ENCODE results near the gene HTR4.

DNA sequence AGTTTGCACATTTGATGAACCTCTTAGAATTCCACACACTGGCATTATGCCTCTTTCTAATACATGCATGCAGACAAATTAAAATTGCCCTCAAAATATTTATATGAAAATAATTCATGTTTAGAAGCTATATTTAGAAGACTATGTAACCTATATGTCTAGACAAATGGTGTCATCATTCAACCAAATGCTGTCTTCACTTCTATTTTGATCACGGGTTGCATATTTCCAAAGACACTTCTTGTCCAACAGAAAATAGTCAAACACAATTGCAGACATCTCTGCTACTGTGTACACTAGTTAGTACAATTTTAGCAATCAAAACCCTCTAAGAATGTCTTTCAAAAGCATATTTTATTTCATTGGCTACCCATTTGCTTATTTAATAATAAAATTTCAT is 156.6 kb downstream of the HTR4 start:
- TF ChIP-seq, protein P1, sequence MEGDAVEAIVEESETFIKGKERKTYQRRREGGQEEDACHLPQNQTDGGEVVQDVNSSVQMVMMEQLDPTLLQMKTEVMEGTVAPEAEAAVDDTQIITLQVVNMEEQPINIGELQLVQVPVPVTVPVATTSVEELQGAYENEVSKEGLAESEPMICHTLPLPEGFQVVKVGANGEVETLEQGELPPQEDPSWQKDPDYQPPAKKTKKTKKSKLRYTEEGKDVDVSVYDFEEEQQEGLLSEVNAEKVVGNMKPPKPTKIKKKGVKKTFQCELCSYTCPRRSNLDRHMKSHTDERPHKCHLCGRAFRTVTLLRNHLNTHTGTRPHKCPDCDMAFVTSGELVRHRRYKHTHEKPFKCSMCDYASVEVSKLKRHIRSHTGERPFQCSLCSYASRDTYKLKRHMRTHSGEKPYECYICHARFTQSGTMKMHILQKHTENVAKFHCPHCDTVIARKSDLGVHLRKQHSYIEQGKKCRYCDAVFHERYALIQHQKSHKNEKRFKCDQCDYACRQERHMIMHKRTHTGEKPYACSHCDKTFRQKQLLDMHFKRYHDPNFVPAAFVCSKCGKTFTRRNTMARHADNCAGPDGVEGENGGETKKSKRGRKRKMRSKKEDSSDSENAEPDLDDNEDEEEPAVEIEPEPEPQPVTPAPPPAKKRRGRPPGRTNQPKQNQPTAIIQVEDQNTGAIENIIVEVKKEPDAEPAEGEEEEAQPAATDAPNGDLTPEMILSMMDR (IDR thresholded peaks at IDR 0.05; ENCODE audit: extremely low read depth in 1 of 2, insufficient read depth in 1 of 2, low read depth in 1 of 2, low read length in 2 of 2), result no peak
- TF ChIP-seq GATA2 (IDR thresholded peaks at IDR 0.05; ENCODE audit: insufficient read depth, insufficient read length, low read depth, low read length), result no peak
- TF ChIP-seq POLR2A (IDR thresholded peaks at IDR 0.05; ENCODE audit: low read depth, low read length), result no peak
- no peak for TF ChIP-seq EZH2 (IDR thresholded peaks at IDR 0.05; ENCODE audit: borderline replicate concordance, low read depth, low read length, severe bottlenecking)
- TF ChIP-seq, protein P2, sequence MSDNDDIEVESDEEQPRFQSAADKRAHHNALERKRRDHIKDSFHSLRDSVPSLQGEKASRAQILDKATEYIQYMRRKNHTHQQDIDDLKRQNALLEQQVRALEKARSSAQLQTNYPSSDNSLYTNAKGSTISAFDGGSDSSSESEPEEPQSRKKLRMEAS (IDR thresholded peaks at IDR 0.05; ENCODE audit: insufficient read depth, insufficient read length), result no peak
- no peak for TF ChIP-seq MYC (IDR thresholded peaks at IDR 0.05; ENCODE audit: low read depth, low read length)
